ENCODE data around the gene BCAR1.

GRCh38 chr16:75224306-75225082, 26.9 kb downstream of the BCAR1 start:
- TF ChIP-seq JUN (CRISPR knock-in tag; IDR thresholded peaks at IDR 0.05) (no peak), CTCF (IDR thresholded peaks at IDR 0.05) (no peak), SP1 (CRISPR knock-in tag; conservative IDR thresholded peaks at IDR 0.05) (no peak), MXD4 (CRISPR knock-in tag; IDR thresholded peaks at IDR 0.05; ENCODE audit: borderline replicate concordance) (no peak), USF2 (CRISPR knock-in tag; IDR thresholded peaks at IDR 0.05) (no peak), NR1H2 (CRISPR knock-in tag; IDR thresholded peaks at IDR 0.05) (no peak), ZNF671 (CRISPR knock-in tag; IDR thresholded peaks at IDR 0.05) (no peak), HMGXB4 (CRISPR knock-in tag; IDR thresholded peaks at IDR 0.05) (no peak), FOXK1 (CRISPR knock-in tag; IDR thresholded peaks at IDR 0.05) (no peak)

Data from WTC11 (cell line).